HCT116 (cell line): ENCODE results near the gene PNO1.

Experiments
- ATF3 ChIP-seq: IDR thresholded peaks from 2 replicates; pipeline ENCODE4 v1.6.1; 2012
- CTCF ChIP-seq, 3 experiments: fragments of 200-600 bp in 1 of 3; sonication (generic) in 1 of 3; IDR thresholded peaks in 2 of 3; conservative IDR thresholded peaks in 1 of 3; 2 replicates each; pipeline ENCODE4 v1.5.1; 2012 to 2017; ENCODE audit warnings: low read depth in 2 of 3, low read length in 2 of 3, antibody characterized with exemption in 1 of 3, borderline replicate concordance in 1 of 3, control low read depth in 1 of 3, mild to moderate bottlenecking in 1 of 3, mixed read lengths in 1 of 3, mixed run types in 1 of 3, moderate library complexity in 1 of 3; ENCODE audit not compliant: insufficient read depth in 1 of 3
- EGR1 ChIP-seq: IDR thresholded peaks from 2 replicates; pipeline ENCODE4 v1.6.1; 2012; ENCODE audit warnings: low read depth
- EZH2 ChIP-seq: fragments of 200-600 bp; sonication (generic); IDR thresholded peaks from 2 replicates; pipeline ENCODE4 v1.6.1; 2017; ENCODE audit warnings: antibody characterized with exemption, mixed run types
- JUND ChIP-seq: IDR thresholded peaks from 2 replicates; pipeline ENCODE4 v1.6.1; 2012
- POLR2A ChIP-seq: IDR thresholded peaks from 2 replicates; pipeline ENCODE4 v1.7.0; 2011; ENCODE audit warnings: borderline replicate concordance; ENCODE audit not compliant: insufficient read depth, insufficient read length; ENCODE audit errors: extremely low read depth
- POLR2AphosphoS5 ChIP-seq: IDR thresholded peaks from 2 replicates; pipeline ENCODE4 v1.6.1; 2011; ENCODE audit warnings: mild to moderate bottlenecking, low read depth, low read length, moderate library complexity
- RAD21 ChIP-seq: IDR thresholded peaks from 2 replicates; pipeline ENCODE4 v1.6.1; 2012; ENCODE audit warnings: low read depth, mild to moderate bottlenecking
- REST ChIP-seq: IDR thresholded peaks from 2 replicates; pipeline ENCODE4 v1.6.1; 2012; ENCODE audit warnings: low read depth
- SP1 ChIP-seq: IDR thresholded peaks from 2 replicates; pipeline ENCODE4 v1.6.1; 2012; ENCODE audit warnings: low read depth
- ZFX ChIP-seq: fragments of 450-650 bp; IDR thresholded peaks from 2 replicates; pipeline ENCODE4 v1.6.1; 2017
- ZNF274 ChIP-seq: fragments of 200-500 bp; sonication (Bioruptor generic); IDR thresholded peaks from 2 replicates; pipeline ENCODE4 v1.6.1; 2014; ENCODE audit warnings: mild to moderate bottlenecking, low read depth, low read length, inconsistent platforms

DNA sequence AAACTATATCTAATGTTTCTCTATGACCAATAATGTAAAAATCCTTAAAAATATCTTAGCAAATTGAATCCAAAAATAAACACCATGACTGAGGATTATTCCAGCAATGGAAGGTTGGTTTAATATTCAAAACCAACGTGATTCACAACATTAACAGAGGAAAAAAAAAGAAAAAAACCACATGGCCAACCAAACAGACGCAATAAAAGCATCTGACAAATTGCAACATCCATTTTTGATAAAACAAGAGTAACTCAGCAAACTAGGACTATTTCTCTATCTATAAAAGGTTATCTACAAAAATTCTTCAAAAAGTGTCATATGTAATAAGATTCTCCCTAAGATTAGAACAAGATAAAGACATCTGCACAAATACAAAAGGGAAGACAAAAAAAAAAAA lies 65.7 kb downstream of the PNO1 start:
- TF ChIP-seq ATF3 (no peak), POLR2A (no peak), RAD21 (no peak), EGR1 (no peak), POLR2AphosphoS5 (no peak), SP1 (no peak), JUND (no peak), CTCF (IDR thresholded peaks at IDR 0.05 in 2 of 3, conservative IDR thresholded peaks at IDR 0.05 in 1 of 3; ENCODE audit: borderline replicate concordance in 1 of 3, insufficient read depth in 1 of 3, low read depth in 2 of 3, low read length in 2 of 3) (no peak), ZNF274 (no peak), REST (no peak), ZFX (no peak), EZH2 (no peak)
